HepG2 (cell line): ENCODE measurements around the gene AZI2. TPM values are rescaled to one million over a fixed set of nuclear protein-coding genes. Genes with fewer than 3 reads are reported as not detected.

Experiments used
- BRD4 ChIP-seq: sonication (generic); formaldehyde crosslinking; IDR thresholded peaks from 2 replicates; pipeline ENCODE4 v1.4.0; 2020; ENCODE audit warnings: missing genetic modification reagents
- FOXJ3 ChIP-seq: sonication (generic); formaldehyde crosslinking; IDR thresholded peaks from 2 replicates; pipeline ENCODE4 v1.4.0; 2020; ENCODE audit warnings: missing genetic modification reagents, mild to moderate bottlenecking, borderline replicate concordance
- FOXP4 ChIP-seq: sonication (generic); formaldehyde crosslinking; IDR thresholded peaks from 2 replicates; pipeline ENCODE4 v1.4.0; 2020; ENCODE audit warnings: missing genetic modification reagents
- HDAC6 ChIP-seq: fragments of 200-600 bp; sonication (generic); IDR thresholded peaks from 2 replicates; pipeline ENCODE4 v1.7.0; 2017; ENCODE audit warnings: mild to moderate bottlenecking, antibody characterized with exemption, low read length, low read depth
- HOXA3 ChIP-seq: sonication (generic); formaldehyde crosslinking; IDR thresholded peaks from 2 replicates; pipeline ENCODE4 v1.5.0; 2020; ENCODE audit warnings: missing genetic modification reagents
- KDM2A ChIP-seq: sonication (generic); formaldehyde crosslinking; IDR thresholded peaks from 2 replicates; pipeline ENCODE4 v1.4.0; 2020; ENCODE audit warnings: low read depth, missing genetic modification reagents, borderline replicate concordance
- MED13 ChIP-seq: sonication (generic); formaldehyde crosslinking; IDR thresholded peaks from 2 replicates; pipeline ENCODE4 v1.5.0; 2020; ENCODE audit warnings: missing genetic modification reagents
- POLR2AphosphoS2 ChIP-seq: IDR thresholded peaks from 2 replicates; pipeline ENCODE4 v1.6.1; 2011; ENCODE audit warnings: low read depth, low read length, improper control_type of control experiment
- RCOR2 ChIP-seq: IDR thresholded peaks from 2 replicates; pipeline ENCODE4 v1.6.1; 2016; ENCODE audit warnings: missing biosample characterization, missing genetic modification reagents
- TIGD3 ChIP-seq: sonication (generic); formaldehyde crosslinking; IDR thresholded peaks from 2 replicates; pipeline ENCODE4 v1.5.1; 2020; ENCODE audit warnings: mild to moderate bottlenecking, missing genetic modification reagents, borderline replicate concordance
- ZNF337 ChIP-seq: sonication (generic); formaldehyde crosslinking; IDR thresholded peaks from 2 replicates; pipeline ENCODE4 v1.5.1; 2020; ENCODE audit warnings: missing genetic modification reagents, low read depth, mild to moderate bottlenecking, borderline replicate concordance
- ZNF772 ChIP-seq: sonication (generic); formaldehyde crosslinking; IDR thresholded peaks from 2 replicates; pipeline ENCODE4 v1.5.0; 2020; ENCODE audit warnings: mild to moderate bottlenecking, missing genetic modification reagents
- ZUFSP ChIP-seq: sonication (generic); formaldehyde crosslinking; IDR thresholded peaks from 2 replicates; pipeline ENCODE4 v1.9.0; 2021; ENCODE audit warnings: missing genetic modification reagents, mild to moderate bottlenecking, borderline replicate concordance
- polyA plus RNA-seq, 8 experiments: library from polyadenylated mRNA; depleted of rRNA in 3 of 8; stranded (reverse) in 7 of 8; unstranded in 1 of 8; fragments of >200 nt; fragmentation: Illumina TruSeq in 4 of 8; extraction: Trizol in 4 of 8; gene quantifications; 2 replicates each; pipeline versions ENCODE4 v1.2.1 to v1.2.3, GENCODE V29; 2011 to 2016; ENCODE audit warnings: low read depth in 4 of 8, missing spikeins in 1 of 8, mixed read lengths in 1 of 8; ENCODE audit not compliant: insufficient read depth in 1 of 8
- total RNA-seq, 5 experiments: library from RNA; depleted of rRNA; stranded (reverse); fragments of >200 nt; fragmentation: Illumina TruSeq; extraction: Trizol; gene quantifications; 2 replicates each; pipeline ENCODE4 v1.2.3, GENCODE V29; 2016; ENCODE audit warnings: low read depth in 1 of 5
- TF ChIP-seq, protein P1 (sequence below): sonication (generic); formaldehyde crosslinking; IDR thresholded peaks from 2 replicates; pipeline ENCODE4 v1.9.0; 2022; ENCODE audit warnings: missing genetic modification reagents, mild to moderate bottlenecking, borderline replicate concordance

The AZI2 gene
- total and polyA plus RNA-seq, 2 of the 13 experiments (the other 11 are each of a cell fraction or from before 2014, with no cell fraction given), result 43.7 to 49.8 TPM

GRCh38 chr3:28337230-28337629 lies 11.4 kb downstream of the AZI2 start (continued):
- TF ChIP-seq FOXJ3 (CRISPR knock-in tag) (no peak), HDAC6 (no peak), RCOR2 (CRISPR knock-in tag) (no peak), BRD4 (CRISPR knock-in tag) (no peak), FOXP4 (CRISPR knock-in tag) (no peak), KDM2A (CRISPR knock-in tag) (no peak), ZNF337 (no peak), TIGD3 (CRISPR knock-in tag) (no peak), ZNF772 (CRISPR knock-in tag) (no peak), MED13 (CRISPR knock-in tag) (no peak), ZUFSP (CRISPR knock-in tag) (no peak), POLR2AphosphoS2 (no peak), HOXA3 (CRISPR knock-in tag) (no peak)
- TF ChIP-seq, protein P1, sequence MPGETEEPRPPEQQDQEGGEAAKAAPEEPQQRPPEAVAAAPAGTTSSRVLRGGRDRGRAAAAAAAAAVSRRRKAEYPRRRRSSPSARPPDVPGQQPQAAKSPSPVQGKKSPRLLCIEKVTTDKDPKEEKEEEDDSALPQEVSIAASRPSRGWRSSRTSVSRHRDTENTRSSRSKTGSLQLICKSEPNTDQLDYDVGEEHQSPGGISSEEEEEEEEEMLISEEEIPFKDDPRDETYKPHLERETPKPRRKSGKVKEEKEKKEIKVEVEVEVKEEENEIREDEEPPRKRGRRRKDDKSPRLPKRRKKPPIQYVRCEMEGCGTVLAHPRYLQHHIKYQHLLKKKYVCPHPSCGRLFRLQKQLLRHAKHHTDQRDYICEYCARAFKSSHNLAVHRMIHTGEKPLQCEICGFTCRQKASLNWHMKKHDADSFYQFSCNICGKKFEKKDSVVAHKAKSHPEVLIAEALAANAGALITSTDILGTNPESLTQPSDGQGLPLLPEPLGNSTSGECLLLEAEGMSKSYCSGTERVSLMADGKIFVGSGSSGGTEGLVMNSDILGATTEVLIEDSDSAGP (CRISPR knock-in tag), result no peak
- TF ChIP-seq, all 625 proteins: peak for 0
